Immature natural killer cell (primary cell): ENCODE results near the gene TMEM45A. TPM values are rescaled to one million over a fixed set of nuclear protein-coding genes. Genes with fewer than 3 reads are reported as not detected.
"Not testable (repeated sequence)": the region's sequence is repeated elsewhere in the genome, so short reads cannot be mapped to it uniquely, and the experiment has no call there.

ENCODE experiments used
- DNase-seq, 3 donors: peaks; one replicate each; pipeline ENCODE4 v3.0.0; 2022; ENCODE audit warnings: mixed read lengths in 1 of 3
- H3K27ac Mint-ChIP-seq, 6 donors: one replicate each; pipeline ENCODE4 v1.8.0; 2020; ENCODE audit warnings: mixed read lengths in 6 of 6, mild to moderate bottlenecking in 5 of 6, inconsistent platforms in 4 of 6, moderate library complexity in 3 of 6
- H3K27me3 Mint-ChIP-seq, 3 donors: one replicate each; pipeline ENCODE4 v1.8.0; 2020 to 2021; ENCODE audit warnings: low read depth in 3 of 3, mild to moderate bottlenecking in 3 of 3, mixed read lengths in 3 of 3, moderate library complexity in 3 of 3, inconsistent platforms in 1 of 3
- H3K36me3 Mint-ChIP-seq, 3 donors: one replicate each; pipeline ENCODE4 v1.8.0; 2020; ENCODE audit warnings: mixed read lengths in 3 of 3, inconsistent platforms in 2 of 3, mild to moderate bottlenecking in 2 of 3
- H3K4me1 Mint-ChIP-seq, 2 donors: one replicate each; pipeline ENCODE4 v1.8.0; 2020; ENCODE audit warnings: inconsistent platforms in 2 of 2, mild to moderate bottlenecking in 2 of 2, mixed read lengths in 2 of 2, moderate library complexity in 1 of 2
- H3K4me3 Mint-ChIP-seq, 5 donors: one replicate each; pipeline ENCODE4 v1.8.0; 2020; ENCODE audit warnings: mild to moderate bottlenecking in 5 of 5, mixed read lengths in 5 of 5, inconsistent platforms in 3 of 5, moderate library complexity in 3 of 5
- H3K9me3 Mint-ChIP-seq, 6 donors: one replicate each; pipeline ENCODE4 v1.8.0; 2020; ENCODE audit warnings: mild to moderate bottlenecking in 6 of 6, mixed read lengths in 6 of 6, inconsistent platforms in 4 of 6, moderate library complexity in 3 of 6
- polyA plus RNA-seq, 3 donors: library from polyadenylated mRNA; unstranded; fragments of 300-500 nt; fragmentation: Illumina TruSeq; gene quantifications; one replicate each; pipeline ENCODE4 v1.2.3, GENCODE V29; 2021

The TMEM45A gene
- polyA plus RNA-seq, 3 donors from 2014 or later, result 0.29 TPM; not detected in 2

- H3K4me3 Mint-ChIP-seq, result no peak overlapping the region
- H3K4me1 Mint-ChIP-seq, result no peaks in the 10 kb centered on the region
- no peak for DNase-seq
- H3K9me3 Mint-ChIP-seq, result peaks cover 0 to 1% (median 0%) of the 10 kb centered on the region in 6 donors
- no peak overlapping the region for H3K27ac Mint-ChIP-seq
- H3K36me3 Mint-ChIP-seq, result no peaks in the 10 kb centered on the region
- peaks cover 1 to 14% (median 2%) of the 10 kb centered on the region in 3 donors for H3K27me3 Mint-ChIP-seq
Observed at GRCh38 chr3:100503448-100503847, 11.0 kb downstream of the TMEM45A start.

GRCh38 chr3:100506355-100506754, 13.9 kb downstream of the TMEM45A start:
- Mint-ChIP-seq H3K9me3 (peaks cover 0 to 1% (median 0%) of the 10 kb centered on the region in 6 donors), H3K4me1 (no peaks in the 10 kb centered on the region), H3K36me3 (no peaks in the 10 kb centered on the region), H3K4me3 (no peak overlapping the region), H3K27me3 (peaks cover 2 to 13% (median 4%) of the 10 kb centered on the region in 3 donors), H3K27ac (no peak overlapping the region)
- DNase-seq, result no peak

GRCh38 chr3:100509818-100510217, 17.4 kb downstream of the TMEM45A start:
- peaks cover 2 to 13% (median 4%) of the 10 kb centered on the region in 3 donors for H3K27me3 Mint-ChIP-seq
- H3K4me1 Mint-ChIP-seq, H3K9me3 Mint-ChIP-seq, DNase-seq, H3K27ac Mint-ChIP-seq, H3K36me3 Mint-ChIP-seq, H3K4me3 Mint-ChIP-seq: not testable (repeated sequence)

GRCh38 chr3:100516232-100516631, 23.8 kb downstream of the TMEM45A start:
- no peak overlapping the region for H3K27ac Mint-ChIP-seq
- peaks cover 0 to 4% (median 2%) of the 10 kb centered on the region in 3 donors for H3K27me3 Mint-ChIP-seq
- H3K4me3 Mint-ChIP-seq, result no peak overlapping the region
- no peaks in the 10 kb centered on the region for H3K4me1 Mint-ChIP-seq
- no peaks in the 10 kb centered on the region for H3K36me3 Mint-ChIP-seq
- H3K9me3 Mint-ChIP-seq, result no peaks in the 10 kb centered on the region
- DNase-seq, result no peak

- Mint-ChIP-seq H3K27ac (no peak overlapping the region), H3K27me3 (peaks cover 0 to 2% (median 2%) of the 10 kb centered on the region in 3 donors), H3K9me3 (no peaks in the 10 kb centered on the region), H3K36me3 (no peaks in the 10 kb centered on the region), H3K4me1 (no peaks in the 10 kb centered on the region), H3K4me3 (no peak overlapping the region)
- DNase-seq, result no peak
Observed at GRCh38 chr3:100516838-100517237, 24.4 kb downstream of the TMEM45A start.

- no peak for DNase-seq
- H3K9me3 Mint-ChIP-seq, result no peaks in the 10 kb centered on the region
- no peak overlapping the region for H3K27ac Mint-ChIP-seq
- H3K36me3 Mint-ChIP-seq, result no peaks in the 10 kb centered on the region
- H3K4me3 Mint-ChIP-seq, result no peak overlapping the region
- H3K27me3 Mint-ChIP-seq, result peaks cover 0 to 2% (median 2%) of the 10 kb centered on the region in 3 donors
- no peaks in the 10 kb centered on the region for H3K4me1 Mint-ChIP-seq
Observed at GRCh38 chr3:100517276-100517675, 24.9 kb downstream of the TMEM45A start.

- H3K27ac Mint-ChIP-seq, result no peak overlapping the region
- H3K4me1 Mint-ChIP-seq, result no peaks in the 10 kb centered on the region
- H3K9me3 Mint-ChIP-seq, result no peaks in the 10 kb centered on the region
- no peak for DNase-seq
- H3K36me3 Mint-ChIP-seq, result no peaks in the 10 kb centered on the region
- H3K4me3 Mint-ChIP-seq, result no peak overlapping the region
- H3K27me3 Mint-ChIP-seq, result peaks cover 0 to 2% (median 2%) of the 10 kb centered on the region in 3 donors
Observed at GRCh38 chr3:100518244-100518643, 25.8 kb downstream of the TMEM45A start.

- Mint-ChIP-seq H3K9me3 (no peaks in the 10 kb centered on the region), H3K36me3 (no peaks in the 10 kb centered on the region), H3K4me3 (no peak overlapping the region), H3K4me1 (no peaks in the 10 kb centered on the region), H3K27ac (no peak overlapping the region), H3K27me3 (peaks cover 0 to 2% (median 2%) of the 10 kb centered on the region in 3 donors)
- no peak for DNase-seq
Observed at GRCh38 chr3:100518983-100519382, 26.6 kb downstream of the TMEM45A start.

GRCh38 chr3:100521439-100521845, 29.0 kb downstream of the TMEM45A start:
- DNase-seq, result no peak
- Mint-ChIP-seq H3K4me1 (no peaks in the 10 kb centered on the region), H3K36me3 (no peaks in the 10 kb centered on the region), H3K4me3 (no peak overlapping the region), H3K27ac (no peak overlapping the region), H3K9me3 (peaks cover 0 to 2% (median 0%) of the 10 kb centered on the region in 6 donors), H3K27me3 (peaks cover 0 to 2% (median 0%) of the 10 kb centered on the region in 3 donors)

GRCh38 chr3:100522125-100522524, 29.7 kb downstream of the TMEM45A start:
- Mint-ChIP-seq H3K27ac (no peak overlapping the region), H3K4me3 (no peak overlapping the region), H3K36me3 (no peaks in the 10 kb centered on the region), H3K9me3 (peaks cover 0 to 2% (median 0%) of the 10 kb centered on the region in 6 donors), H3K27me3 (peaks cover 0 to 2% (median 0%) of the 10 kb centered on the region in 3 donors), H3K4me1 (no peaks in the 10 kb centered on the region)
- no peak for DNase-seq

- Mint-ChIP-seq H3K36me3 (no peaks in the 10 kb centered on the region), H3K27ac (no peak overlapping the region), H3K4me3 (no peak overlapping the region), H3K4me1 (no peaks in the 10 kb centered on the region), H3K9me3 (peaks cover 0 to 2% (median 0%) of the 10 kb centered on the region in 6 donors), H3K27me3 (peaks cover 0 to 2% (median 0%) of the 10 kb centered on the region in 3 donors)
- no peak for DNase-seq
Observed at GRCh38 chr3:100523050-100523760, 30.8 kb downstream of the TMEM45A start.

GRCh38 chr3:100525753-100526612, 33.6 kb downstream of the TMEM45A start:
- H3K4me3 Mint-ChIP-seq, result no peak overlapping the region
- H3K27ac Mint-ChIP-seq, result no peak overlapping the region
- H3K9me3 Mint-ChIP-seq, result peaks cover 0 to 2% (median 0%) of the 10 kb centered on the region in 6 donors
- no peaks in the 10 kb centered on the region for H3K36me3 Mint-ChIP-seq
- DNase-seq, result no peak
- H3K27me3 Mint-ChIP-seq, result no peaks in the 10 kb centered on the region
- H3K4me1 Mint-ChIP-seq, result no peaks in the 10 kb centered on the region

GRCh38 chr3:100526613-100527346, 34.4 kb downstream of the TMEM45A start:
- H3K9me3 Mint-ChIP-seq, result peaks cover 0 to 2% (median 0%) of the 10 kb centered on the region in 6 donors
- H3K27me3 Mint-ChIP-seq, result peaks cover 0 to 2% (median 0%) of the 10 kb centered on the region in 3 donors
- H3K4me3 Mint-ChIP-seq, result no peak overlapping the region
- H3K4me1 Mint-ChIP-seq, result no peaks in the 10 kb centered on the region
- DNase-seq, result no peak
- no peak overlapping the region for H3K27ac Mint-ChIP-seq
- no peaks in the 10 kb centered on the region for H3K36me3 Mint-ChIP-seq
